Stimulated activated CD8-positive, alpha-beta memory T cell treated with anti-CD3 and anti-CD28 coated beads, Interleukin-15, amount 100 ng/mL, for 1 hour (primary cell): ENCODE measurements around the gene FNDC1.

Source experiments
- DNase-seq: peaks from one replicate; pipeline ENCODE4 v3.0.0-alpha.2; 2020; ENCODE audit warnings: low read depth

The FNDC1 gene

DNA sequence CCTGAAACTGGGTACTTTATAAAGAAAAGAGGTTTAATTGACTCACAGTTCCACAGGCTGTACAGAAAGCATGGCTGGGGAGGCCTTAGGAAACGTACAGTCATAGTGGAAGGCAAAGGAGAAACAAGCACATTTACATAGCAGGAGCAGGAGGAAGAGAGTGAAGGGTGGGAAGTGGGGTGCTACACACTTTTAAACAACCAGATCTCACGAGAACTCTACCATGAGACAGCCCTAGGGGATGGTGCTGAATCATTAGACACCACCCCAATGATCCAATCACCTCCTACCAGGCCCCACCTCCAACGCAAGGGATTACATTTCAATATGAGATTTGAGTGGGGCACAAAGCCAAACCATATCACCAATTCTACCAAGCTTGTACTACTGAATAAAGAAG lies 7.4 kb upstream of the FNDC1 start:
- DNase-seq = no peak

GRCh38 chr6:159163901-159164370 lies 5.3 kb upstream of the FNDC1 start:
- no peak for DNase-seq

- DNase-seq = no peak
These were observed 536 bp upstream of the FNDC1 start for GRCh38 chr6:159168536-159169192.

GRCh38 chr6:159169557-159170332 lies 545 bp downstream of the FNDC1 start:
- no peak for DNase-seq

- DNase-seq = no peak
These were observed 1.1 kb downstream of the FNDC1 start for GRCh38 chr6:159170333-159170672.

DNA sequence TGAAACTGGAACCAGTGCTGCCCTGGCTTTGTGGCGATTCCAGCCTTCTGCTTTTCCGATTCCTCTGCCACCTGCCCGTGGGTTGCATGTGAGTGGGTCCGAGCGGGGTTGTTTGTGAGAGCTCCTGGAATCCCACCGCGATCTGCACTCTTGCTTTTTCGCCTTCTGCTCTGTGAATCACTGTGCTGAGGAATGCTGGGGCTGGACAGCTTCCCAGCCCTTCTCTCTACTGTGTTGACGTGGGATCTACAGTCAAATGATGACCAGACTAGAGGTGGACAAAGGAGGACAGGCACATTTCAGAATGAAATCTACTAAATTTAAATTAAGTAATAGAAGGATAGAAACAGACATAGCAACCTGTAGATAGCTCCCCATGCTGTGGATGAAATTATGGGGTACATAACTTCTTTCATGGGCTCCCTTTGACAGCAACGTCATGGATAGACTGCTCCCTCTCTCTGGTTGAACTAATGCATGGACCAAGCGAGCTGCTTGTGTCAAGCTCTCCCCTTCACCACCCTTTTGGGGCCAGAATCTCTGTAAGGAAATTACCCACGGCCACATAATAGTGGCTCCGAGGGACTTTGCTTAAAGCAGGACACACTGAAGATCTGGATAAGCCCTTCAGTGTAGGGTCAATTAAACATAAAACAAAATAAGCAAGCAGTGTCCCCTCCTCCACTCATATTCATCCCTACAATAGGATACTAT lies 2.0 kb downstream of the FNDC1 start:
- DNase-seq = no peak

- DNase-seq = no peak
These were observed 2.9 kb downstream of the FNDC1 start for GRCh38 chr6:159172091-159172491.

- DNase-seq = peak; percentile 35
These were observed 5.2 kb downstream of the FNDC1 start for GRCh38 chr6:159174263-159174969.

- no peak for DNase-seq
These were observed 7.7 kb downstream of the FNDC1 start for GRCh38 chr6:159176913-159177312.

GRCh38 chr6:159178847-159179246 lies 9.6 kb downstream of the FNDC1 start:
- no peak for DNase-seq

GRCh38 chr6:159180001-159180400 lies 10.8 kb downstream of the FNDC1 start:
- DNase-seq = no peak

DNA sequence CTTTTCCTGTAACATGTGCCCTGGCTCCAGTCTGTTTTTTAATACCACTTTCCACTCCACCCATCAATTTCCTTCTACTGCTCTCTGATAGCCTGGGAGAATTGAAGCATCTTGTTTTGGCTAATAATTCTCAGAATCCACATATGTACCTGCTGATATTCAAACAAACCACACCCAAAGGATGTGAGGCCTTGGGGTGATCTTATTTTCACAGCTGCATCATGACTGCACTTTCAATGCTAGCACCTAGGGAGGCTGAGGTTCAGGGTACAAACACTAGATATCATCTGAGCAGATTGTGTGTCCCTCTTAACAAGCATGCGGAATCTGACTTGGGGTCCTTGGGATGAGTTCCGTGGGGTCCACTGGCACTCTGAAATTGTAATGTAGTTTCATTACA lies 12.7 kb downstream of the FNDC1 start:
- DNase-seq = no peak

DNA sequence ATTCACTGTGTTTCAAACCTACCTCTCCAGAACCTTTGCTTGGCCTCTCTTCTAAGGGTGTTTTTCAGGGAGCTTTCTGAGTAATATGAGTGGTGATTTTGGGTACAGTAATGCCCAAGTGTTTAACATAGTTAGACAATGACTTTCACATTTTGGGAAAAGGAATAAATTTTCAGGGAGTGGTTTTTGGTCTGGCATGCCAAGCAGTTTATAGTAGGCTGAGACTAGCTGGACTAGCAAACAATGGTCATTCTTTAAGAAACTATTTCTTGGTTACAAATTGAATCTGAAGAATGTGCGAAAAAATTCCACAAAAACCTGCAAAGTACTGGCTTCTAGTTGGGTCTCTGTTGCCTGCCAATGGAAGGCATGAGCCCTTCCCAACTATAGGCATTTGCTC lies 15.4 kb downstream of the FNDC1 start:
- DNase-seq = no peak

GRCh38 chr6:159190460-159190859 lies 21.3 kb downstream of the FNDC1 start:
- no peak for DNase-seq

DNA sequence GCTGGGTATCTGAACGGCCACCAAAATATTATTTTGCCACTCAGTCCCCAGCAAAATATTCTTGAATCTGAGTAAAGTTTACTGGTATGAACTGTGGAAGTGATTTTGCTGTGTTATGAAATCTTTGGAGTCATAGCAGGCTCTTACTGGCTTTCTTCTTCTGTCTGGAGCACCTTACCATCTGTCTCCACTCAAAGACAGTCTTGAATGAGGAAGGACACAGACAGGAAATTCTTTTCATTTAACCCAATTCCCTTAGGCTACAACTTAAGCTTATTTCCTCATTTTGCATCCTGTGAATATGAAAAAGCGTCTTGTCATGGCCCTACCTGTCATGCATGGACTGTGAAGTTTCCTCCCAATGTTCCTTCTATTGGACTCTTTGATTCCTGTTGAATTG lies 24.7 kb downstream of the FNDC1 start:
- no peak for DNase-seq

GRCh38 chr6:159194421-159194820 lies 25.2 kb downstream of the FNDC1 start:
- no peak for DNase-seq

DNA sequence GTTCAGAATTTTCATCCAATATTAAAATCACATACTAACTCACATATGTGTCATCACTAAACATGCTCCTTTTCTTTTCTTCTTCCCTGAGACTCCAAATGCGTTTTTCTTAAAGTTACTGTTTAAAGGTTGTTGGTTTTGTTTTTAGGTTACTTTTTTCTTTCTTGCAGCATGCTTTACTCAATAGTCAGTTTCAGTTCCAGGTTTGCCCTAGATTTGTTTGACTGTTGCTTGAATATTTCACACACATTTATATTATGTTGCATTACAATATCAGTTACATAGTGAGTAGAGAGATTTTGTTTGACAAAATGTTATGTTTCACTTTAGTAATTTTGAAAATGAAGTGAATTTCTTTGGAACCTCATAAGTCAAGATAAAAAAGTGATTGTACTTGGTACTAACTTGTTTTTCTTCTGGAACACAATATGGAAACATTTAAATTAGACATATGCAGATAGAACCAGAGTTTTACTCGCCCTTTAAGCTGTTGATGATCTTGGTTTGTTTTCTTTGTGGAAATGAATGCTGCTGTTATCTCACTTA lies 27.3 kb downstream of the FNDC1 start:
- DNase-seq = no peak

- no peak for DNase-seq
These were observed 28.1 kb downstream of the FNDC1 start for GRCh38 chr6:159197251-159197650.

DNA sequence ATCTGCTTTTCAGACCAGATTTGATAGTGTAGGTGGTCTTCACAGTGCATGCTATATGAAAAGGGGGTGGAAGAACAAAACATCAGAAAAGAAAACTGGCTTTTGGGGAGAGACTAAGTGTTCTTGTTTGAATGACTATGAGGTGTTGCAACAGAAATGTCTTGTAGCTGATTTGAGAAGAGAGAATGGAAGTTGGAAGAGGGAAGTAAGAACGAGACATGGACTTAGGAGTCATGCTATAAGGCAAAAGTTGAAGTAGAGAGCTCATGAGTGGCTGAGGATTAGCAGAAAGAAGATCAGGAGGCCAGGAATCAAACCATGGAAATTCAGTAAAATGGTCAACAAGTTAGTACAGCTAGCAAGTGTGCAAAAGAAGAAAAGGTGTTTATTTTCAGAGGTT lies 32.1 kb downstream of the FNDC1 start:
- DNase-seq = no peak

DNA sequence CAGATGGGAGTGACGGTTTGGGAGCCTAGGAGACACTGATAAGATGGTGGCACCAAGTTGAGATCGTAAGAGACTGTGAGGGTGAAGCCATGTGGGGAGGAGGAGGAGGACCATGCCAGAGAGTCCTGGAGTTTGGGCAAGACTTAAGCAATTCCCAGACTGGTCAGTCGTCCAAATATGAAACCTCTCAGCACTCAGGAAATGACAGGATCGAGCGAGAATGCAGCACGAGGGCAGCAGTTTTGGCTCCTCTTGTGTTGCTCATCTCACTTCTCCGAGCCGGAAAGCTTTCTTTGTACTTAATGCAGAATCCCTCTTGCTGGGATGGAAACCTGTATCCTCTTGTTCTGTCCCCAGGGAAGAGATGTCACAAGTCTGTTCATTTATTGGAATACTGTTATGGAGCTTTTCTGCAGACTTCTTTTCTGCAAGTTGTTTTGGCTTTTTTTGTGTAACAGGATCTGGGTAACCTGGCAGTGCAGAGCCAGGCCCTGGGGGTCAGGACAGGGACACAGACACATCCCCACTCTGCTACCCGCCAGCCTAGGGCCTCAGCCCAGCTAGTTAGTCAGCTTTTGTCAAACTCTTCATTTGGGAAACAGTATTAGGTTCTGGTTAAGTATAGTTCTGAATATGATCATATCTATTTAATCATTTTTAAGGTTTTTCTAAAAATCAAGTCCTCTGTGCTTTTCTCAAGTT lies 34.3 kb downstream of the FNDC1 start:
- no peak for DNase-seq

DNA sequence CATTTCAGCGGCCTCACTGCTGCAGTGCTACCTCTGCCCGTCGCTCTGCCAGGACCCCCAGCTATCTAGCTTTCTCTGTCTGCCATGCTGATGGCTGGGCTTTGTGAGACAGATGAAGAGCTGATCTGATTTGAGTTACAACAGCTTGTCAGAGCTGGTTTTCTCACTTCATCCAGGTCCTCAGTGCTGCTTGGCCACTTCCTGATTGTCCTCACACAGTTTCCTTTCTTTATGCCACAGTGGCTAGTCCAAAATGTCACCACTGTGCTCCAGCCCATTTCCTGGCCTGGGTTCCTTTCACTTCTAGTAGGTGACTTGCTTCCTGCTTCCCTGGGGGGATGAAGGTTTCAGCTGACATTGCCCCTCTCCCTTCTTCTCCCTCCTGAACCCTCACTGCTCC lies 35.4 kb downstream of the FNDC1 start:
- no peak for DNase-seq

GRCh38 chr6:159212028-159212427 lies 42.8 kb downstream of the FNDC1 start:
- no peak for DNase-seq
